ENCODE results near the gene PCSK7.

The PCSK7 gene

DNA sequence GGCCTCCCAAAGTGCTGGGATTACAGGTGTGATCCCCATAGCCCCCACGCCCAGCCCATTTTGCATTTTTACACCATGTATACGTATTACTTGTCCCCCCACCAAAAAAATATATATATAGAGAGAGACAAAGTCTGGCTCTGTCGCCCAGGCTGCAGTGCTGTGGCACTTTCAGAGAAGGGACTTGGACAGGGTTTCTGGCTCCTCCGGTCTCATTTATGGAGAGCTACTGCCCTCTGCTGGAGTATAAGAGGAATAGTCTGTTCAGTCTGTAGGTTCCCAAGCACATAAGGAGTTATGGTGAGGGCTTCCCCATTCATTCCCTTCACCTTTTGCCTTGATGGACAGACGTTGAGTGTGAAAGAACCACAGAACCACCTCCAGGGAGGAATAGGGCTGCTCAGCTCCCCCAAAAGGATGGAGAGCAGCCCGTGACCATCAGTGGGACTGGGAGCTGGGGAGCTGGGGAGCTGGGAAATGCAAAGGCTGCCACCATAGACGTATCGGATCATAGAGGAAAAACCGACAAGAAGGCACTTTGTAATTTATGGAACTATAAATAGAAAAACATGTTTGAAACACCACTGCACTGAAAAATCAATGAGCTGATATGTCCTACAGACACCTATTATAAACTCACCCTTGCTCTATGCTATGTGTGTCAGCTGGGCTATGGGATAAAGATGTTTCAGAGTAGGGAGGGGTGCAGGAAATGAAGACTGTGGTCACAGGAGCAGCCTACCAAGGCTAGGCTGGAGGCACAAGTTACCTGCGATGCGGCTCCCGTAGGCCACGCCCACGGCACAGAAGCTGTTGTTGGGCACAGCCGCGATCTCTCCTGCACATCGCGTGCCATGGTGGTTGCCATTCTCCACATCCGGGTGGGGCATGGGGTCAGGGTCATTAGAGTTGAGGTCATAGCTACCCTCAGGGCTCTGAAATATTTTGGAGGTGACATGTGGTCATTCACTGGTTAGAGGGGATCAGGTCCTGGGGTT is 5.2 kb downstream of the PCSK7 start:
- peak; percentile 64 for DNase-seq (ENCODE audit: low read depth)
- in situ Hi-C loops (cut with HindIII; ENCODE audit: low sequenced_read_pairs), result no loop called here
- TF ChIP-seq, protein P1, sequence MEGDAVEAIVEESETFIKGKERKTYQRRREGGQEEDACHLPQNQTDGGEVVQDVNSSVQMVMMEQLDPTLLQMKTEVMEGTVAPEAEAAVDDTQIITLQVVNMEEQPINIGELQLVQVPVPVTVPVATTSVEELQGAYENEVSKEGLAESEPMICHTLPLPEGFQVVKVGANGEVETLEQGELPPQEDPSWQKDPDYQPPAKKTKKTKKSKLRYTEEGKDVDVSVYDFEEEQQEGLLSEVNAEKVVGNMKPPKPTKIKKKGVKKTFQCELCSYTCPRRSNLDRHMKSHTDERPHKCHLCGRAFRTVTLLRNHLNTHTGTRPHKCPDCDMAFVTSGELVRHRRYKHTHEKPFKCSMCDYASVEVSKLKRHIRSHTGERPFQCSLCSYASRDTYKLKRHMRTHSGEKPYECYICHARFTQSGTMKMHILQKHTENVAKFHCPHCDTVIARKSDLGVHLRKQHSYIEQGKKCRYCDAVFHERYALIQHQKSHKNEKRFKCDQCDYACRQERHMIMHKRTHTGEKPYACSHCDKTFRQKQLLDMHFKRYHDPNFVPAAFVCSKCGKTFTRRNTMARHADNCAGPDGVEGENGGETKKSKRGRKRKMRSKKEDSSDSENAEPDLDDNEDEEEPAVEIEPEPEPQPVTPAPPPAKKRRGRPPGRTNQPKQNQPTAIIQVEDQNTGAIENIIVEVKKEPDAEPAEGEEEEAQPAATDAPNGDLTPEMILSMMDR (IDR thresholded peaks at IDR 0.05; ENCODE audit: low read depth, low read length, missing control alignments), result peak; percentile 77
- H3K4me3 ChIP-seq (ENCODE audit: low read depth, low read length), result no peak overlapping the region

DNA sequence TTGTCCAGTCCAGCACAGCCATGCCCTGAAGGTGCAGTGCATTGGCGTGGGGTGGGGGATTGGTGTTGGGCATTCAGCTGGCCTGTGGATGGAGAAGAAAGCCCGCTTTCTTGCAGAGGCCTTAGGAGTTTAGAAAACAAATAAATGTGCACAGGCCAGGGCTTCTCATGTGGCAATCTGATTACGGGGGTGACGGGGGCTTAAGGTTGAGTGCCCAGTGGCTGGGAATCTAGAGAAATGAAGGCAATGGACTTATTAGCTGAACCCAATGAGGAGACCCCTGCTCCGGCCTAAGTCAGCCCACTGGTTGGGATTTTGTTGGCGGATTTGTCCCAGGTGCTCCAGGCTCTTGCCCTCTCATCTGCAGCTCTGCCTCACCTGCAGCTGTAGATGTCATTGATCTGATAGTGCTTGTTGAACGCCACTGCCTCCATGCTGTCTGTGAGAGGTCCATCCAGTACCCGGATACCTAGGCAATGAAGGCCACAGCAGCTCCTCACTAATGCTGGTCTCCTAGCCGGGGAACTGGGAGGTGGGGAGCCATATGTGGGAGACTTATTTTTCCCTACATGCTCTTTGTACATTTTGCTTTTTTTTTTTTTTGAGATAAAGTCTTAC is 6.2 kb downstream of the PCSK7 start:
- DNase-seq (ENCODE audit: low read depth), result no peak
- TF ChIP-seq, protein P1 (IDR thresholded peaks at IDR 0.05; ENCODE audit: low read depth, low read length, missing control alignments), result no peak
- in situ Hi-C loops (cut with HindIII; ENCODE audit: low sequenced_read_pairs), result no loop called here
- H3K4me3 ChIP-seq (ENCODE audit: low read depth, low read length), result no peak overlapping the region

DNA sequence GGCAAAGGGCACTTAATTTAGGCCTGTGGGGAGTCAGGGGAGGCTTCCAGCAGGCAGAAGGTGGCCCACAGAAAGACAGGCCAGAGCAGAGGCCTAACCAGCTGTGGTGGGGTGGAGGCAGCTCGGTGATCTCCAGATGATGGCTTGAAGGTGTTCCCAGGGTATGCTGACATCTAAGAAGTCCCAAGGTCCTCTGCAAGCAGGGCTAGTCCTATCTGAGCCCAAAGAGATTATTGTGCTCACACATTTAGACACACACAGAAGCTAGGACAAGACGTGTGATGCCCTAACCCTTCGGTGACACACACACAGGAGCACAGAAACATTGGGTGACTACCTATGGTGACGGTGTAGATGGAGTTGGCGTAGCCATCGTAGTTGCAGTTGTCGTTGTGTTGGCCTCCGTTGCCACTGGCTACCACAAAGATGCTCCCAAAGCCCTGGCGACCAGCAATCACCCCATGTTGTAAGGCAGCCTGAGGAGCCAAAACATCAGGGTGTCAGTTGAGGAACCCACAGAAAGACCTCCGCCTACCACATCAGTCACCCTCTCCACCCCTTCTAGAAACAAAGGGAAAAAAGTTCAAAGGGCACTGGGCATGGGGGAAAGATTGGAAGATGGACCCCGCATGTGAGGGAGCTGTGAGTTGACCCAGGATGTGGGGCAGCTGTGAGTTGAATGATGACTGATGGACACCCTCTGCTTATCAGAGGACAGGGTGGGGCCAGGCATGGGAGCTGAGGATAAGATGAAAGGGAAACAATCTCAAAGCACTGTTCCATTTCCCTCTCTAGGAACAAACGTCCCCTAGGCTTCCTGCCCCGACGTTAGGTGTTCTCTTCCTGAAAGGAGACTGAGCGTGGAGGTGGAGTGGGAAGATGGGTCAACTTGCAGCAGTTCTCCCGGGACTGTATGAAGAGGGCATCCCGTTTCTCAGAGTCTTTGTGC is 7.9 kb downstream of the PCSK7 start:
- H3K4me3 ChIP-seq (ENCODE audit: low read depth, low read length), result no peak overlapping the region
- in situ Hi-C loops (cut with HindIII; ENCODE audit: low sequenced_read_pairs), result no loop called here
- TF ChIP-seq, protein P1 (IDR thresholded peaks at IDR 0.05; ENCODE audit: low read depth, low read length, missing control alignments), result no peak
- no peak for DNase-seq (ENCODE audit: low read depth)

DNA sequence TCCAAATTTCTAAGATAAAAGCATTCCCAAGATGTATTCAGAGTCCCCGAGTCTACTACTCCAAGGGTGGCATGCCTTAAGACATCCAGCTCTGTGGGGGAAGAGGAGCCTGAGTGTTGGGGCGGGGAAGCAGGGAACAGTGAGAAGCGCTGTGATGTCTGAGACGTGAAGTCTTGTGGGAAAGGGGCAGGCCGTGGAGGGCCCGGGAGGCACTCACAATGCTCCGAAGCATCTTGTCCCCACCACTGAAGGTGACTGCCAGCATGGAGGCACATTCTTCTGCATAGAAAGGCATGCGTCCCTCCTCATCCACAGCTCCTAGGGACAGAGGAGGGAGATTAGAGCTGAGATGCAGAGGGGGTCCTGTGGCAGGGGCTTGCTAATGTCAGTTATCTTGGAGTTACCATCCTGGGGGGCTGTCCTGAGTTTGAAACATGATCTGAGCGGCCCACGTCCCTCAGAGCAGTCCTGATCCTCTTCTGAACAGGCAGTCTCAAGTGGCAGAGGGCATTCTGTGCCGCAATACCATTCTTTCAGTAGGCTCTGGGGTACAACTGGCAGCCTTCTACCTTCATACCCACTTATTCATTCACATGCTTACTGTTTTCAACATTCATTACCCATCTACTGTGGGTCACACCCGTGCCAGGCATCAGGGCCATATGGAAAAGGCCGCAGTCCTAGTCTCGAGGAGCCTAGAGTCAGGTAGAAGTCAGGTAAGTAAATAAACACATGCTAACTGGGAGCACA is 8.7 kb downstream of the PCSK7 start:
- DNase-seq (ENCODE audit: low read depth), result no peak
- in situ Hi-C loops (cut with HindIII; ENCODE audit: low sequenced_read_pairs), result no loop called here
- TF ChIP-seq, protein P1 (IDR thresholded peaks at IDR 0.05; ENCODE audit: low read depth, low read length, missing control alignments), result no peak

DNA sequence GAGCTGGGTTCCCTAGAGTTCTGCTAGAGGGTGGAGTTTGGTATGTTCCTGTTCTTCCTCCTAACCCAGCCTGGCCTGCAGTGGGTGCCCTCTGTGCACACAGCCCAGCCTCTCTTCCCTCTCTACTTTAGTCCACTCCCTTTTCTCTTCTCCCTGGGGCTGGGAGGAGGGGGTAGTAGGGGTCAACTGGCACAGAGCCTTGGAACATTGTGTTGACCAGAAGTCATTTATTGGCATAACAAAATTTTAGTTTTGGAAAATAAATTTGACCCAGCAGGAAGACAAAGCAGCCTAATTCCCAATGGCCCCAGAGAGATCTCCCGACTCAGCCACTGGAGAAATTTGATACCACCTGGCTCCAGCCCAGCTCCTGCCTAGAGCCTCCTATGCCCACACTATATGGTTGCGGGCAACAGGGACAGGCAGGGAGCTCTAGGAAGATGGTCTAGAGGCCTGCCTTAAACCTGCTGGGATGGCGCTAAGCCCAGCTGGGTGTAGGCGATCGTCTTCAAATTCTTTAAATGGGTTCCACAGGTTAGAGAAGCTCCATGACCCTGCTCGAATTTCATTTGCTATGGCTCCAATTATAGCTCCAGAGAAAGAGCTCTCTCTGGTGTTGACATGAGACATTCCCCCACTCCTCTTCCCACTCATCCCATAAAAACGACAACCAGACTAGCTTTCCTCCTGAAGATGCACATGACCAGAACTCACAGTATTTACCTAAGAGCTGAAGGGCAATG is 9.9 kb downstream of the PCSK7 start:
- in situ Hi-C loops (cut with HindIII; ENCODE audit: low sequenced_read_pairs), result no loop called here
- no peak overlapping the region for H3K4me3 ChIP-seq (ENCODE audit: low read depth, low read length)
- no peak for DNase-seq (ENCODE audit: low read depth)
- TF ChIP-seq, protein P1 (IDR thresholded peaks at IDR 0.05; ENCODE audit: low read depth, low read length, missing control alignments), result peak; percentile 5

More for the DNA sequence above, 8.7 kb downstream of the PCSK7 start:
- H3K4me3 ChIP-seq (ENCODE audit: low read depth, low read length), result no peak overlapping the region
